Germinal center (tissue), 1 donor: ENCODE data around the gene HPGD.

ENCODE experiments used
- DNase-seq: peaks from one replicate; pipeline ENCODE4 v3.0.0; 2012; ENCODE audit warnings: mixed read lengths, low spot score

The HPGD gene

GRCh38 chr4:174467107-174467506, 55.2 kb downstream of the HPGD start:
- no peak for DNase-seq

GRCh38 chr4:174464949-174465348, 57.3 kb downstream of the HPGD start:
- no peak for DNase-seq

GRCh38 chr4:174461466-174462106, 60.7 kb downstream of the HPGD start:
- no peak for DNase-seq

GRCh38 chr4:174460684-174461083, 61.6 kb downstream of the HPGD start:
- DNase-seq, result no peak

GRCh38 chr4:174457468-174457867, 64.8 kb downstream of the HPGD start:
- no peak for DNase-seq

GRCh38 chr4:174454815-174455473, 67.3 kb downstream of the HPGD start:
- DNase-seq, result no peak

GRCh38 chr4:174451718-174452296, 70.5 kb downstream of the HPGD start:
- DNase-seq, result no peak

- DNase-seq, result no peak
Observed at GRCh38 chr4:174450786-174451125, 71.5 kb downstream of the HPGD start.

- DNase-seq, result no peak
Observed at GRCh38 chr4:174449944-174450785, 72.1 kb downstream of the HPGD start.

GRCh38 chr4:174449152-174449551, 73.1 kb downstream of the HPGD start:
- no peak for DNase-seq

- DNase-seq, result no peak
Observed at GRCh38 chr4:174444390-174444789, 77.9 kb downstream of the HPGD start.
